Stomach (tissue), 4 donors: Measurements from ENCODE around the gene CFAP221.

ENCODE experiments used
- CTCF ChIP-seq, 7 experiments: fragments of 450-650 bp in 4 of 7; fragments of 200-600 bp in 3 of 7; sonication (generic) in 3 of 7; IDR thresholded peaks; one replicate each; pipeline ENCODE4 v1.5.1; 2016 to 2019; ENCODE audit warnings: antibody characterized with exemption in 7 of 7, control low read depth in 2 of 7, mild to moderate bottlenecking in 1 of 7
- POLR2A ChIP-seq, 4 donors: fragments of 450-650 bp; IDR thresholded peaks; one replicate each; pipeline ENCODE4 v1.6.1; 2016; ENCODE audit warnings: antibody characterized with exemption in 4 of 4, control low read depth in 2 of 4, mild to moderate bottlenecking in 1 of 4, moderate library complexity in 1 of 4

GRCh38 chr2:119699016-119699606 lies 154.9 kb downstream of the CFAP221 start:
- TF ChIP-seq CTCF (IDR thresholded peaks at IDR 0.05) (no peak), POLR2A (IDR thresholded peaks at IDR 0.05) (no peak)
